ENCODE results near the gene HINT1. TPM values are rescaled to one million over a fixed set of nuclear protein-coding genes. Genes with fewer than 3 reads are reported as not detected.
A peak's percentile ranks its signal among the peaks of the same experiment; 100 is the strongest.

HINT1 gene
- total RNA-seq, 1 experiment from 2014 or later: 195 TPM

- DNase-seq (ENCODE audit: low read depth): no peak
- in situ Hi-C loops (cut with HindIII; ENCODE audit: low pct_unique_long_range_greater_than_20kb, low sequenced_read_pairs): no loop called here
Measured at GRCh38 chr5:131182839-131183238, 17.8 kb upstream of the HINT1 start.

DNA sequence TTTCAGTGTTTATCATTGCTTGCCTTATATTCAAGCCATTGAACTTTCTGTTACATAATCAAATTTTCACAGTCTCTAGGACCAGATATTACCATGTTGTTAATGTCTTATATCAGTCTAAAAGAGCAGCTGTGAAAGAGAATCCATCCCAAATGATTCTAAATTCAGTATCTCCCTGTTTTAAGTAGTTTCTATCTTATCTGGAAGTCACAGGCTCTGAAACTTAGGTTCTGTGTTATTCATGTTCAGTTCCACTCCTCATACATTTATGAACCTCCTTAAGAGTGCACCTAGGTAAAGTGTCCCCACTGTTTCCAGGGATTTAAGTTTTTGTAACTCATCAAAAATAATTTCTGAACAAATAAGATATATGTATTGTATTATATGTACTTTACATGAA lies 15.4 kb upstream of the HINT1 start:
- in situ Hi-C loops (cut with HindIII; ENCODE audit: low pct_unique_long_range_greater_than_20kb, low sequenced_read_pairs): no loop called here
- no peak for DNase-seq (ENCODE audit: low read depth)

- DNase-seq (ENCODE audit: low read depth): no peak
- in situ Hi-C loops (cut with HindIII; ENCODE audit: low pct_unique_long_range_greater_than_20kb, low sequenced_read_pairs): no loop called here
Measured at GRCh38 chr5:131171276-131171810, 6.3 kb upstream of the HINT1 start.

GRCh38 chr5:131170540-131171275 lies 5.7 kb upstream of the HINT1 start, which contains the start of gene LYRM7:
LYRM7 (plus strand) TSS chr5:131170944; CDS start chr5:131171021, 77 bp downstream.
- in situ Hi-C loops (cut with HindIII; ENCODE audit: low pct_unique_long_range_greater_than_20kb, low sequenced_read_pairs): no loop called here
- DNase-seq (ENCODE audit: low read depth): peak; percentile 98

- DNase-seq (ENCODE audit: low read depth): no peak
- in situ Hi-C loops (cut with HindIII; ENCODE audit: low pct_unique_long_range_greater_than_20kb, low sequenced_read_pairs): no loop called here
Measured at GRCh38 chr5:131169810-131170539, 4.9 kb upstream of the HINT1 start.

DNA sequence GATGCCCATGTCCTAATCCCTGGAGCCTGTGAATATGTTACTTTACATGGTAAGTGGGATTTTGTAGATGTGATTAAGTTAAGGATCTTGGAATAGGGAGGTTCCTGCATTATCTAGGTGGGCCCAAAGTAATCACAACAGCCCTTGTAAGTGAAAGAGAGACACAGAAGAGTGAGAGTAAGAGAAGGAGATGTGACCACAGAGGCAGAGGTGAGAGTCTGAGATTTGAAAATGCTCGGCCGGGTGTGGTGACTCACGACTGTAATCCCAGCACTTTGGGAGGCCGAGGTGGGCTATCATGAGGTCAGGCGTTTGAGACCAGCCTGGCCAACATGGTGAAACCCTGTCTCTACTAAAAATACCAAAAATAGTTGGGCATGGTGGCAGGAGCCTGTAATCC lies 2.6 kb upstream of the HINT1 start:
- in situ Hi-C loops (cut with HindIII; ENCODE audit: low pct_unique_long_range_greater_than_20kb, low sequenced_read_pairs): no loop called here
- no peak for DNase-seq (ENCODE audit: low read depth)

- DNase-seq (ENCODE audit: low read depth): peak; percentile 62
- in situ Hi-C loops (cut with HindIII; ENCODE audit: low pct_unique_long_range_greater_than_20kb, low sequenced_read_pairs): no loop called here
Measured at GRCh38 chr5:131164191-131165118, 601 bp downstream of the HINT1 start.

DNA sequence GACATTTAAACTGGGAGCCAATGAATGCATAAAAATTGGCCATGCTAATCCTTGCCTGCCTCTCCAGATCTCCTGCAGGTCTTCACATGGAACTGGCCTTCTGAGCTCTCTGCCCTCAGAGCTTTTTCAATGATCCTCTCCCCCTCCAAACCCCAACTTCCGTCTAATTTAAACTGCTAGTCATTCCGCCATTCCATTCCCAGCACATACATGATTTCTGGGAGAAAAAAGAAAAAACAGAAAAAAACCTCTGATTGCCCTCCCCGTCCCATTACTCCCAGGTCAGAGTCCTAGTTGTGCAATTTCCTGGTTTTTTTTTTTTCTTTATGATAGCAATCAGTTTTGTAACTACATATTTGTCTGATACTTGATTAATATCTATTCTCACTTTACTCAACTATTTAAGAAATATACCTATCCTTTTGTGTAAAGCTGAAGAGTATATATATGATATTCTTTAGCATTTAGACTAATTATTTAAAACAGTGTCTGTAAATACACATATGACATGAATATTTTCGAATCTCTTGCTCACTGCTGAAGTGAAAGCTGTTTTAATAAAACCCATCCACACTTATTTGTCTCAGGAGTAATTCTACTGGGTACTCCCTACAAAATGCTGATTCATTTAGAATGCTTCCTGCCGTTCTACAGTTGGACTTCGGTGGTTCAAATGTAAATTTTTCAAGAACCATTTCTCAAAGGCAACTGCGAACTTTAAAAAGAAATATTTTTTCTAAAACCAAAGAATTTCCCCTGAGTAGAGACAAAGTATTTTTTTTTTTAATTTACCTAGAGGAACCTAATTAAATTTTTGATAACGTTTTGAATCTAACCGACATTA lies 1.6 kb downstream of the HINT1 start:
- DNase-seq (ENCODE audit: low read depth): peak; percentile 22
- in situ Hi-C loops (cut with HindIII; ENCODE audit: low pct_unique_long_range_greater_than_20kb, low sequenced_read_pairs): no loop called here

- DNase-seq (ENCODE audit: low read depth): no peak
- in situ Hi-C loops (cut with HindIII; ENCODE audit: low pct_unique_long_range_greater_than_20kb, low sequenced_read_pairs): no loop called here
Measured at GRCh38 chr5:131160134-131160533, 4.9 kb downstream of the HINT1 start.

GRCh38 chr5:131156957-131157356 lies 8.1 kb downstream of the HINT1 start:
- no peak for DNase-seq (ENCODE audit: low read depth)
- in situ Hi-C loops (cut with HindIII; ENCODE audit: low pct_unique_long_range_greater_than_20kb, low sequenced_read_pairs): no loop called here

DNA sequence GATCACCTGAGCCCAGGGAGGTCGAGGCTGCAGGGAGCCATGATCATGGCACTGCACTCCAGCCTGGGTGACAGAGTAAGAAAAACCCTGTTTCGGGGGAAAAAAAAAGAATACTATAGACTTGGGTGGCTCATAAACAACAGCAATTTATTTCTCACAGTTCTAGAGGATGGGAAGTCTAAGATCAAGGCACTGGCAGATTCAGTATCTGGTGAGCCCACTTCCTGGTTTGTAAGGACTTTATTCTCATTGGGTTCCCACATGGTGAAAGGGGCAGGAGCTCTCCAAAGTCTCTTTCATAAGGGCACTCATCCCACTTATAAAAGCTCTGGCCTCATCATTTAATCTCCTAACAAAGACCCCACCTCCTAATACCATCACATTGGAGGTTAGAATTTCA lies 8.7 kb downstream of the HINT1 start:
- in situ Hi-C loops (cut with HindIII; ENCODE audit: low pct_unique_long_range_greater_than_20kb, low sequenced_read_pairs): no loop called here
- DNase-seq (ENCODE audit: low read depth): no peak

- in situ Hi-C loops (cut with HindIII; ENCODE audit: low pct_unique_long_range_greater_than_20kb, low sequenced_read_pairs): no loop called here
- no peak for DNase-seq (ENCODE audit: low read depth)
Measured at GRCh38 chr5:131151216-131151615, 13.8 kb downstream of the HINT1 start.

DNA sequence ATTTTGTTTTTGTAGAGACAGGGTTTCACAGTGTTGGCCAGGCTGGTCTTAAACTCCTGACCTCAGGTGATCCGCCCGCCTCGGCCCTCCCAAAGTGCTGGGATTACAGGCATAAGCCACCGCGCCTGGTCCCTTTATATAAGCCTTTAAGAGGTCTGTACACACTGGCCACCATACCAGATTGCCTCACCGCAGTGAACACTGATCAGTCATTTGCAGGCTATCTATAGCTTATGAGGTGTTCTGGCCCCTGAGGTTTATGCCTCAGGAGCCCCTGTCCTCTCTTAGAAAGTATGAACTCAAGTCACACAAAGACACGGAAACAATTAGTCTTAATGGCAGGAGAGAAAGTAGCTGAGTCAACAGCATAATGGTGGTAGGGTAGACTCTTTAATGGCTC lies 14.6 kb downstream of the HINT1 start:
- DNase-seq (ENCODE audit: low read depth): no peak
- in situ Hi-C loops (cut with HindIII; ENCODE audit: low pct_unique_long_range_greater_than_20kb, low sequenced_read_pairs): no loop called here

- no peak for DNase-seq (ENCODE audit: low read depth)
- in situ Hi-C loops (cut with HindIII; ENCODE audit: low pct_unique_long_range_greater_than_20kb, low sequenced_read_pairs): no loop called here
Measured at GRCh38 chr5:131148835-131149234, 16.2 kb downstream of the HINT1 start.

DNA sequence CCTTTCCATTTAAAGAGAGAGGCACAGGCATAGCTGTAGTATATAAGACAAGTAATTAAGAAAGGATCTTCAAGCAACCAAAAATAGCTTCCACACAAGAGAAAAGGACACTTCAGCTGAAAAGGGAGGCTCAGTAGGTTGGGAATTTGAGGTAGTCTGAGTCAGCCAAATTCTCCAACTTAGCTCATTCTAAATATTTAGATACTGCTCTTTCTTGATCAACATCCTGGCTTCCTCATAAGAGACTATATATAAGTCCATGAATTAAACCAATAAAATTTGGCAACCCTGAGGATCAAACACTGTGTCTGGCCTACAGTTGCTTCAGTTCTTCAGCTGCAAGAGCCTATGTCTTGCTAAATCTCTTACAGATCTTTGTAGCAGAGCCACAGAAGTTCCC lies 17.8 kb downstream of the HINT1 start:
- in situ Hi-C loops (cut with HindIII; ENCODE audit: low pct_unique_long_range_greater_than_20kb, low sequenced_read_pairs): no loop called here
- no peak for DNase-seq (ENCODE audit: low read depth)

DNA sequence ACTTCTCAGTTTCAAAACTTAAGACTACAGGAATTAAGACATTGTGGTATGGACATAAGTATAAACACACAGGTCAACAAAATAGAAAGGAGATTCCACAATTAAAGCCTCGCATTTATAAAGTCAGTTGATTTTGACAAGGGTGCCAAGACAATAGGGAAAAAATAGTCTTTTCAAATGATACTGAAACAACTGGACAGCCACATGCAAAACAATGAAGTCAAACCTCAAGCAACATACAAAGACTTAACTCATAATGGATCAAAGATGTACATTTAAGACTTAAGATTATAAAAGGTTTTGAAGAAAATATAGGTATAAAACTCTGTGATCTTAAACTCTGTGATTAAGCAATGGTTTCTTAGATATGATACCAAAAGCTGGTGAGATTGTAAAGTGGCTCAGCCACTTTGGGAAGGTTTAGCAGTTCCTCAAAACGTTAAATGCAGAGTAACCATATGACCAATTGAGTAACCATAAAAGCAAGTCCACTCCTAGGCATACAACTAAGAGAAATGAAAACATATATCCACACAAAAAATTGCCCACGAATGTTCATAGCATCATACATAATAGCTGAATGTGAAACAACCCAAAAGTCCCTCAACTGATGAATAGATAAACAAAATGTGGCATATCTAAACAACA lies 22.0 kb downstream of the HINT1 start:
- in situ Hi-C loops (cut with HindIII; ENCODE audit: low pct_unique_long_range_greater_than_20kb, low sequenced_read_pairs): no loop called here
- no peak for DNase-seq (ENCODE audit: low read depth)

DNA sequence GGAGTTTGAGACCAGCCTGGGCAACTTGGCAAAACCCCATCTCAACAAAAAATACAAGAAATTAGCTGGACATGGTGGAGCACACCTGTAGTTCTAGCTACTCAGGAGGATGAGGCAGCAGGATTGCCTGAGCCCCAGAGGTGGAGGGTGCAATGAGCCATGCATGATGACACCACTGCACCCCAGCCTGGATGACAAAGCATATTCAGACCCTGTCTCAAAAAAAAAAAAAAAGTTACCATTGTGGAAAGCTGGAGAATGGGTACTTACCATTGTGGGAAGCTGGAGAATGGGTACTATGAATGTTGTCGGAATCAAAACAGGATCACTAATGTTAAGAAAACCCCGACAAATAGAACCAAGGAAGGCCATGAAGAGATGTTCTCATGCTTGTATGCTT lies 25.7 kb downstream of the HINT1 start:
- no peak for DNase-seq (ENCODE audit: low read depth)
- in situ Hi-C loops (cut with HindIII; ENCODE audit: low pct_unique_long_range_greater_than_20kb, low sequenced_read_pairs): no loop called here
